Measurements from ENCODE around the gene BMPR1B. TPM values are rescaled to one million over a fixed set of nuclear protein-coding genes. Genes with fewer than 3 reads are reported as not detected.
A peak's percentile ranks its signal among the peaks of the same experiment; 100 is the strongest.

BMPR1B gene
- total and polyA plus RNA-seq, 2 donors from 2014 or later: 4.1 to 5.5 TPM

- FAIRE-seq (no peak), DNase-seq (peak in 1 of 5 donors; percentile 11)
- no peak overlapping the region for H3K27ac ChIP-seq (ENCODE audit: low read depth in 2 of 2, low read length in 2 of 2)
- TF ChIP-seq CTCF (IDR thresholded peaks at IDR 0.05; ENCODE audit: borderline replicate concordance, extremely low read depth, insufficient read depth): no peak
- H3K4me1 ChIP-seq (ENCODE audit: control insufficient read depth in 2 of 3, insufficient read depth in 2 of 3, low read depth in 1 of 3, low read length in 3 of 3): no peaks in the 10 kb centered on the region
- H3K9ac ChIP-seq (ENCODE audit: low read length in 3 of 3): no peak overlapping the region
- intact Hi-C loops (cut with DNase I): no loop called here
- H3K4me3 ChIP-seq (ENCODE audit: low read length in 3 of 3): no peak overlapping the region
- no peaks in the 10 kb centered on the region for H3K27me3 ChIP-seq (ENCODE audit: control insufficient read depth, insufficient read depth, low read length)
- H3K9me3 ChIP-seq (ENCODE audit: control insufficient read depth in 2 of 3, insufficient read depth in 1 of 3, low read length in 3 of 3): no peaks in the 10 kb centered on the region
- H3K36me3 ChIP-seq (ENCODE audit: control insufficient read depth in 2 of 3, insufficient read depth in 3 of 3, low read length in 3 of 3): no peaks in the 10 kb centered on the region
Measured at GRCh38 chr4:94726524-94727123, 31.1 kb upstream of the BMPR1B start.

- H3K36me3 ChIP-seq (ENCODE audit: control insufficient read depth in 2 of 3, insufficient read depth in 3 of 3, low read length in 3 of 3): no peaks in the 10 kb centered on the region
- H3K27ac ChIP-seq (ENCODE audit: low read depth in 2 of 2, low read length in 2 of 2): no peak overlapping the region
- no peak for DNase-seq
- TF ChIP-seq CTCF (IDR thresholded peaks at IDR 0.05; ENCODE audit: borderline replicate concordance, extremely low read depth, insufficient read depth): no peak
- H3K4me1 ChIP-seq (ENCODE audit: control insufficient read depth in 2 of 3, insufficient read depth in 2 of 3, low read depth in 1 of 3, low read length in 3 of 3): no peaks in the 10 kb centered on the region
- FAIRE-seq: no peak
- H3K9me3 ChIP-seq (ENCODE audit: control insufficient read depth in 2 of 3, insufficient read depth in 1 of 3, low read length in 3 of 3): no peaks in the 10 kb centered on the region
- no peaks in the 10 kb centered on the region for H3K27me3 ChIP-seq (ENCODE audit: control insufficient read depth, insufficient read depth, low read length)
- H3K4me3 ChIP-seq (ENCODE audit: low read length in 3 of 3): no peak overlapping the region
- intact Hi-C loops (cut with DNase I): no loop called here
- no peak overlapping the region for H3K9ac ChIP-seq (ENCODE audit: low read length in 3 of 3)
Measured at GRCh38 chr4:94728056-94728766, 29.5 kb upstream of the BMPR1B start.

GRCh38 chr4:94732358-94732698, 25.4 kb upstream of the BMPR1B start:
- FAIRE-seq: no peak
- no peak for TF ChIP-seq CTCF (IDR thresholded peaks at IDR 0.05; ENCODE audit: borderline replicate concordance, extremely low read depth, insufficient read depth)

More at GRCh38 chr4:94732358-94732698, 25.4 kb upstream of the BMPR1B start:
- H3K27ac ChIP-seq (ENCODE audit: low read depth in 2 of 2, low read length in 2 of 2): no peak overlapping the region
- H3K9me3 ChIP-seq (ENCODE audit: control insufficient read depth in 2 of 3, insufficient read depth in 1 of 3, low read length in 3 of 3): no peaks in the 10 kb centered on the region
- H3K9ac ChIP-seq (ENCODE audit: low read length in 3 of 3): no peak overlapping the region
- no peak for DNase-seq
- H3K4me1 ChIP-seq (ENCODE audit: control insufficient read depth in 2 of 3, insufficient read depth in 2 of 3, low read depth in 1 of 3, low read length in 3 of 3): no peaks in the 10 kb centered on the region
- no peak overlapping the region for H3K4me3 ChIP-seq (ENCODE audit: low read length in 3 of 3)
- intact Hi-C loops (cut with DNase I): no loop called here
- no peaks in the 10 kb centered on the region for H3K36me3 ChIP-seq (ENCODE audit: control insufficient read depth in 2 of 3, insufficient read depth in 3 of 3, low read length in 3 of 3)
- no peaks in the 10 kb centered on the region for H3K27me3 ChIP-seq (ENCODE audit: control insufficient read depth, insufficient read depth, low read length)

All from kidney (tissue), 14 donors.